OCI-LY3 (cell line): ENCODE data around the gene PIGM.
"Not testable (repeated sequence)": the region's sequence is repeated elsewhere in the genome, so short reads cannot be mapped to it uniquely, and the experiment has no call there.

ENCODE experiments used
- H2AFZ ChIP-seq: fragments of 200-600, 300-600 bp; shearing (Covaris generic); 2 replicates; pipeline ENCODE4 v1.6.0; 2014; ENCODE audit warnings: antibody characterized with exemption, low read depth, low read length
- H3K27ac ChIP-seq: fragments of 200-600, 300-600 bp; sonication (generic); 2 replicates; pipeline ENCODE4 v1.5.1; 2014; ENCODE audit warnings: mild to moderate bottlenecking, low read length, moderate library complexity, mixed read lengths
- H3K27me3 ChIP-seq: fragments of 200-600, 300-600 bp; sonication (generic); 2 replicates; pipeline ENCODE4 v1.6.1; 2014; ENCODE audit warnings: low read depth, low read length, mixed read lengths
- H3K36me3 ChIP-seq: fragments of 200-600, 300-600 bp; sonication (generic); replicated peaks from 2 replicates; pipeline ENCODE3; 2014; ENCODE audit warnings: low read depth, low read length, mixed read lengths
- H3K4me1 ChIP-seq: fragments of 300-600, 200-600 bp; sonication (generic); 2 replicates; pipeline ENCODE4 v1.6.1; 2014; ENCODE audit warnings: low read length, mixed read lengths
- H3K4me2 ChIP-seq: fragments of 200-600, 300-600 bp; sonication (generic); 2 replicates; pipeline ENCODE4 v1.6.1; 2014; ENCODE audit warnings: low read length, mixed read lengths
- H3K4me3 ChIP-seq: fragments of 300-600, 200-600 bp; sonication (generic); 2 replicates; pipeline ENCODE4 v1.5.1; 2014; ENCODE audit warnings: antibody characterized with exemption, mild to moderate bottlenecking, low read length, moderate library complexity
- H3K79me2 ChIP-seq: fragments of 300-600, 200-600 bp; shearing (Covaris generic); 2 replicates; pipeline ENCODE4 v1.6.1; 2014; ENCODE audit warnings: mild to moderate bottlenecking, low read length, mixed read lengths
- H3K9ac ChIP-seq: fragments of 300-600, 200-600 bp; shearing (Covaris generic); 2 replicates; pipeline ENCODE4 v1.6.0; 2014; ENCODE audit warnings: mild to moderate bottlenecking, low read length, moderate library complexity
- H3K9me3 ChIP-seq: fragments of 200-600, 300-600 bp; shearing (Covaris generic); 2 replicates; pipeline ENCODE4 v1.6.1; 2014; ENCODE audit warnings: low read length, mixed read lengths; ENCODE audit not compliant: insufficient read depth
- H4K20me1 ChIP-seq: fragments of 200-600, 300-600 bp; sonication (generic); 2 replicates; pipeline ENCODE4 v1.6.1; 2016; ENCODE audit warnings: low read length, mixed read lengths; ENCODE audit not compliant: insufficient read depth
- EZH2phosphoT487 ChIP-seq: fragments of 200-600 bp; shearing (Covaris generic); IDR thresholded peaks from 2 replicates; pipeline ENCODE4 v1.6.1; 2018; ENCODE audit warnings: antibody characterized with exemption, mixed run types, low read depth
- TF ChIP-seq, protein P1 (sequence below): fragments of 200-600, 300-600 bp; sonication (generic); IDR thresholded peaks from 2 replicates; pipeline ENCODE4 v1.5.1; 2014; ENCODE audit warnings: antibody characterized with exemption, low read length, low read depth

The PIGM gene

DNA sequence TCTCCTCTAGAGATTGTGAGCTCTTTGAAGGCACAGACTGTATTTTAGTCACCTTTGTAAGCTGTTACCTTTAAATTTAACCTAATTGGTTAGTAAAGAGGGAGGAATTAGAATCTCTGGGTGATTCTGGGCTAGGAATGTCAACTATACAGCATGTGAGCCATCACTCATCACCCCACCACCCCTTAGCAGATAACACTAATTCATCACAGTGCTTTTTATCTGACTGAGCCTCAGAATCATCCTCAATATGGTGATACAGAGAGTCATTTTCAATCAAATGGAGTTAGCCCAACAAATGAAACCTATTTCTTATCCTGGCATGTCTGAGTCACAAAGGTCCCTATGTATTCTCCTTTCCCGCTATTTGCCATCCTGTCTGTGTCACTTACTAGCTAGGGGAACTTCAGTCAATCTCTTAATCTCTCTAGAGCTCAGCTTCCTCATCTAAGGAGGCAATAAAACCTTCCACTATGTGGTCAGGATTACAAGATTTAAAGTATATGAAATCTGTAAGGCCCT is 24.9 kb upstream of the PIGM start:
- H3K79me2 ChIP-seq = no peaks in the 10 kb centered on the region
- no peak overlapping the region for H3K4me2 ChIP-seq
- H2AFZ ChIP-seq = no peak overlapping the region
- H3K27ac ChIP-seq = no peak overlapping the region
- no peaks in the 10 kb centered on the region for H3K4me1 ChIP-seq
- no peaks in the 10 kb centered on the region for H3K36me3 ChIP-seq
- no peak overlapping the region for H3K9ac ChIP-seq
- no peaks in the 10 kb centered on the region for H4K20me1 ChIP-seq
- peaks cover 73% of the 10 kb centered on the region for H3K27me3 ChIP-seq
- H3K9me3 ChIP-seq = no peaks in the 10 kb centered on the region
- no peak overlapping the region for H3K4me3 ChIP-seq
- no peak for TF ChIP-seq EZH2phosphoT487
- TF ChIP-seq, protein P1, sequence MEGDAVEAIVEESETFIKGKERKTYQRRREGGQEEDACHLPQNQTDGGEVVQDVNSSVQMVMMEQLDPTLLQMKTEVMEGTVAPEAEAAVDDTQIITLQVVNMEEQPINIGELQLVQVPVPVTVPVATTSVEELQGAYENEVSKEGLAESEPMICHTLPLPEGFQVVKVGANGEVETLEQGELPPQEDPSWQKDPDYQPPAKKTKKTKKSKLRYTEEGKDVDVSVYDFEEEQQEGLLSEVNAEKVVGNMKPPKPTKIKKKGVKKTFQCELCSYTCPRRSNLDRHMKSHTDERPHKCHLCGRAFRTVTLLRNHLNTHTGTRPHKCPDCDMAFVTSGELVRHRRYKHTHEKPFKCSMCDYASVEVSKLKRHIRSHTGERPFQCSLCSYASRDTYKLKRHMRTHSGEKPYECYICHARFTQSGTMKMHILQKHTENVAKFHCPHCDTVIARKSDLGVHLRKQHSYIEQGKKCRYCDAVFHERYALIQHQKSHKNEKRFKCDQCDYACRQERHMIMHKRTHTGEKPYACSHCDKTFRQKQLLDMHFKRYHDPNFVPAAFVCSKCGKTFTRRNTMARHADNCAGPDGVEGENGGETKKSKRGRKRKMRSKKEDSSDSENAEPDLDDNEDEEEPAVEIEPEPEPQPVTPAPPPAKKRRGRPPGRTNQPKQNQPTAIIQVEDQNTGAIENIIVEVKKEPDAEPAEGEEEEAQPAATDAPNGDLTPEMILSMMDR = no peak

DNA sequence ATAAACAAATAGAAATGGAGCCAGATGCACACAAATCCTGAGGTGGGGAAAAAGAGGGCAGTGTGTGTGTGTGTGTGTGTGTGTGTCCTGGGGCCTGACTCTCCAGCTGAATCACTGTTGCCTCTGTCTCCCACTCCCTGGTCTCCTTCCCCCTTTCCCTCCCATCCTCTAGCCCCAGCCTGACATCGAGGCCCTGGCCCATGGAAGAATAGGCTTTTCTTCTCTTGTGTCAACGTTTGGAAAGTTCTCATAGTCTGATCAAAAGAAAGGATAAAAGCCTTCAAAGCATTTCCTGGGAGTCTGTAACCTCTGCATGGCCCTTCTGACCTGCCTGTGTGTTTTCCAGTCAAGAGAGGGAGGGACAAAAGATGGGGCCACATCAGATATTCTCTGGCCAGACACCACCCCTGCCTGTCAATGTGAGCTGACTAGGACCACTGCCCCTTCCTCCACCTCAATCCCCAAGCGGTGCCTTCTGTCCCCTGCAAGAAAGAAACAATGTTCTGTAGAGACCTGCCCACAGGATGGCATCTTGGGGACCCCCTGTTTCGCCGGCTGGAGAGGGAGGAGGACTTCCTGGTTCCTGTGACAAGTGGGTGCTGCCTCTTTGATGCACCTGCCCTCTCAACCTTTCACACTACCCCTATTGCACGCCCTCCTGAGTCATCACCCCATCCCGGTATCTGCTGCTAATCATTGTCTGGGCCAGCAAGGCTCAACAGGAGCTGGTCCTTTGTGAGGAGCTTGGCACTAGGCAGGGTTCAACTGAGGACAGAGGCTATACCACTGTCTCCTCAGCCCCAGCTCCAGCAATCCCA is 22.0 kb upstream of the PIGM start:
- Histone ChIP-seq H3K4me3 (no peak overlapping the region), H4K20me1 (no peaks in the 10 kb centered on the region), H3K4me2 (no peak overlapping the region), H3K9me3 (no peaks in the 10 kb centered on the region), H3K9ac (no peak overlapping the region), H2AFZ (no peak overlapping the region), H3K27ac (no peak overlapping the region), H3K36me3 (no peaks in the 10 kb centered on the region), H3K4me1 (no peaks in the 10 kb centered on the region), H3K79me2 (no peaks in the 10 kb centered on the region), H3K27me3 (peaks cover 76% of the 10 kb centered on the region)
- TF ChIP-seq, protein P1 = no peak
- TF ChIP-seq EZH2phosphoT487 = no peak

DNA sequence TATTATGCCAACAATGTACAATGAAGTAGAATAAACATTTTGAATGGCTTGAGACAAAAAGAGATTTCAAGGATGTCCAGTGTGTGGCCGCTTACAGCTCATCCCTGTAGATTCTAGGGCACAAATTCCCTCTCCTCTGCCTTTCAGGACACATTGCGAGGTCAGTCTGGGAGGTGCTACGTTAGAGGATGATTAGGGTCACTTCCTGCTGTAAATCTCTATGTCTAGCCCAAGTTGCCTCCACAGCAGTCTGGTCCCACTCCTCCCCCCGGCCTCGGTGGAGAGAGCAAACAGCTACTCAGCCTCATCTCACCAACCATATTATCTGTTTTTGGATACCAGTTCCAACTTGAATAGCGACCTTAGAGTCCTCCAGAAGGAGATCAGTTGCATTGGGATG is 21.1 kb upstream of the PIGM start:
- Histone ChIP-seq H3K27me3 (peaks cover 81% of the 10 kb centered on the region), H3K4me3 (no peak overlapping the region), H3K4me2 (no peak overlapping the region), H3K4me1 (no peaks in the 10 kb centered on the region), H3K9ac (no peak overlapping the region), H3K36me3 (no peaks in the 10 kb centered on the region), H3K79me2 (no peaks in the 10 kb centered on the region), H4K20me1 (no peaks in the 10 kb centered on the region), H3K9me3 (no peaks in the 10 kb centered on the region), H2AFZ (no peak overlapping the region), H3K27ac (no peak overlapping the region)
- no peak for TF ChIP-seq EZH2phosphoT487
- TF ChIP-seq, protein P1 = no peak

DNA sequence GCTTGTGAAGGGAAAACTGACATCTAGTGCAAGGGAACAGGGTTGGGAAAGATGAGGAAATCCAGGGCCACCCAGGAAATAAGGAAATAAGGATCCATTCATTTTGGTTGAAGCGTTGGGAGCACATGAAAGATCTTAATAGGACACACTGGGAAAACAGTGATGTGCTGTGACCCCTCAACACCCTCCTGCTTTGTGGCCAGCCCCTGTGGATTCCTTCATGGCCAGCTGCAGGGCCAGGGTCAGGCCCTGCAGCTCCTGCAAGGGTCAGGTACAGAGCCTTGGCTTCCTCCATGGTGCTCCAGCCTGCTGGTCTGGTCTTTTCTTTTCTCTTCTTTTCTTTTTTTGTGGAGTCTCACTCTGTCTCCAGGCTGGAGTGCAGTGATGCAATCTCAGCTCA is 18.8 kb upstream of the PIGM start:
- Histone ChIP-seq H3K36me3 (no peaks in the 10 kb centered on the region), H3K27me3 (peaks cover 68% of the 10 kb centered on the region), H4K20me1 (no peaks in the 10 kb centered on the region), H3K4me3 (no peak overlapping the region), H3K4me2 (no peak overlapping the region), H3K4me1 (peaks cover 14% of the 10 kb centered on the region), H3K27ac (no peak overlapping the region), H3K9me3 (no peaks in the 10 kb centered on the region), H3K79me2 (no peaks in the 10 kb centered on the region), H3K9ac (no peak overlapping the region), H2AFZ (no peak overlapping the region)
- no peak for TF ChIP-seq EZH2phosphoT487
- TF ChIP-seq, protein P1 = no peak

DNA sequence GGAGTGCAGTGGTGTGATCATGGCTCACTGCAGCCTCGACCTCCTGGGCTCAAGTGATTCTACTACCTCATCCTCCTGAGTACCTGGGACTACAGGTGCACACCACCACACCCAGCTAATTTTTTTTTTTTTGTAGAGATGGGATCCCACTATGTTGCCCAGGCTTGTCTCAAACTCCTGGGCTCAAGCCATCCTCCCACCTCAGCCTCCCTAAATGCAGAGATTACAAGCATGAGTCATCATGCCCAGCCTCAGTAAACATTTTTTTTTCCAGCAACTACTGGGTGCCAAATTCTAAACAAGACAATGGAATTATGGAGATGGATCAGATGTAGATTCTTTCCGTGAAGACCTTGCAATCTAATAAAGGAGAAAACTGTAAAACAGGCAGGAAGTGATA is 18.4 kb upstream of the PIGM start:
- not testable (repeated sequence) for H3K4me2 ChIP-seq, H3K27ac ChIP-seq, H2AFZ ChIP-seq, H3K9me3 ChIP-seq, H3K79me2 ChIP-seq, H3K36me3 ChIP-seq, H4K20me1 ChIP-seq, H3K9ac ChIP-seq, H3K4me3 ChIP-seq
- Histone ChIP-seq H3K27me3 (peaks cover 68% of the 10 kb centered on the region), H3K4me1 (peaks cover 14% of the 10 kb centered on the region)
